KBM-7 (cell line): ENCODE results near the gene RRBP1.

Source experiments
- DNase-seq: peaks from one replicate; pipeline ENCODE4 v3.0.0-alpha.2; 2015
- in situ Hi-C: fragments of 300-500 bp; cut with MboI; formaldehyde crosslinking; loops from 2 replicates; pipeline ENCODE4 v1.14.3; 2020; ENCODE audit warnings: low sequenced_read_pairs, low pct_unique_long_range_greater_than_20kb, mixed read lengths

Gene RRBP1

GRCh38 chr20:17569616-17570346, 112.3 kb downstream of the RRBP1 start, which contains the start of gene DSTN:
Gene DSTN (plus strand): TSS chr20:17570075. CDS start chr20:17570209, 134 bp downstream.
- in situ Hi-C loops, result no loop called here

GRCh38 chr20:17568972-17569521, 113.0 kb downstream of the RRBP1 start:
- peak; percentile 24 for DNase-seq
- in situ Hi-C loops, result no loop called here

More at GRCh38 chr20:17569616-17570346, 112.3 kb downstream of the RRBP1 start, which contains the start of gene DSTN:
- DNase-seq, result peak; percentile 84

GRCh38 chr20:17568045-17568788, 113.8 kb downstream of the RRBP1 start:
- in situ Hi-C loops, result no loop called here
- DNase-seq, result no peak

- in situ Hi-C loops, result no loop called here
- DNase-seq, result no peak
Measured at GRCh38 chr20:17566345-17566744, 115.7 kb downstream of the RRBP1 start.

- no peak for DNase-seq
- in situ Hi-C loops, result no loop called here
Measured at GRCh38 chr20:17565169-17565845, 116.7 kb downstream of the RRBP1 start.
